Liver (tissue), 3 donors: ENCODE results near the gene MYOZ1.

ENCODE experiments used
- FOXA1 ChIP-seq: IDR thresholded peaks from 2 replicates; pipeline ENCODE4 v1.6.1; 2016; ENCODE audit warnings: antibody characterized with exemption
- FOXA2 ChIP-seq: IDR thresholded peaks from 2 replicates; pipeline ENCODE4 v1.6.1; 2016; ENCODE audit warnings: antibody characterized with exemption
- SP1 ChIP-seq: IDR thresholded peaks from 2 replicates; pipeline ENCODE4 v1.6.1; 2018; ENCODE audit warnings: antibody characterized with exemption, mild to moderate bottlenecking
- TAF1 ChIP-seq: conservative IDR thresholded peaks from 2 replicates; pipeline ENCODE4 v1.6.1; 2016; ENCODE audit warnings: antibody characterized with exemption, mild to moderate bottlenecking
- TF ChIP-seq, protein P1 (sequence below): IDR thresholded peaks from 2 replicates; pipeline ENCODE4 v1.6.1; 2016; ENCODE audit warnings: antibody characterized with exemption
- TF ChIP-seq, protein P2 (sequence below): fragments of 150-350 bp; IDR thresholded peaks from 2 replicates; pipeline ENCODE4 v1.5.1; 2017; ENCODE audit warnings: improper control_type of control experiment, low read depth, low read length; ENCODE audit not compliant: missing input control
- TF ChIP-seq, protein P3 (sequence below): IDR thresholded peaks from 2 replicates; pipeline ENCODE4 v1.6.1; 2016; ENCODE audit warnings: antibody characterized with exemption, mild to moderate bottlenecking
- TF ChIP-seq, protein P4 (sequence below): IDR thresholded peaks from 2 replicates; pipeline ENCODE4 v1.6.1; 2016; ENCODE audit warnings: antibody characterized with exemption
- donor health status: healthy.
- donor health status: healthy.

DNA sequence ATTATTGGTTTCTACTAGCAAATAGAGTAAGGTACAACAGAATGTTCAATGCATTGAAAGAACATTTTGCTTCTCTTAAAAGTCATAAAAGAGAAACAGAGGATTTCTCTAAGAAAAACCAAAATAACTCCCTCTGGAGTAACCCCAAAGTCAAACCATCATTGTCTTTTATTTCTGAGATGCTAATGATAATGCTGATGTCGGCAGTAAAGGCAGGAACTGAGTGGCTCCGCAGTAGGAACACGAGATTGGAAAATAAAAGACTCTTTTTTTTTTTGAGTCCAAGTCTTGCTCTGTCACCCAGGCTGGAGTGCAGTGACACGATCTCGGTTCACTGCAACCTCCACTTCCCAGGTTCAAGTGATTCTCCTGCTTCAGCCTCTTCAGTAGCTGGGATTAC, 47.5 kb downstream of the MYOZ1 start:
- TF ChIP-seq, protein P1, sequence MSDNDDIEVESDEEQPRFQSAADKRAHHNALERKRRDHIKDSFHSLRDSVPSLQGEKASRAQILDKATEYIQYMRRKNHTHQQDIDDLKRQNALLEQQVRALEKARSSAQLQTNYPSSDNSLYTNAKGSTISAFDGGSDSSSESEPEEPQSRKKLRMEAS, result no peak
- TF ChIP-seq, protein P2, sequence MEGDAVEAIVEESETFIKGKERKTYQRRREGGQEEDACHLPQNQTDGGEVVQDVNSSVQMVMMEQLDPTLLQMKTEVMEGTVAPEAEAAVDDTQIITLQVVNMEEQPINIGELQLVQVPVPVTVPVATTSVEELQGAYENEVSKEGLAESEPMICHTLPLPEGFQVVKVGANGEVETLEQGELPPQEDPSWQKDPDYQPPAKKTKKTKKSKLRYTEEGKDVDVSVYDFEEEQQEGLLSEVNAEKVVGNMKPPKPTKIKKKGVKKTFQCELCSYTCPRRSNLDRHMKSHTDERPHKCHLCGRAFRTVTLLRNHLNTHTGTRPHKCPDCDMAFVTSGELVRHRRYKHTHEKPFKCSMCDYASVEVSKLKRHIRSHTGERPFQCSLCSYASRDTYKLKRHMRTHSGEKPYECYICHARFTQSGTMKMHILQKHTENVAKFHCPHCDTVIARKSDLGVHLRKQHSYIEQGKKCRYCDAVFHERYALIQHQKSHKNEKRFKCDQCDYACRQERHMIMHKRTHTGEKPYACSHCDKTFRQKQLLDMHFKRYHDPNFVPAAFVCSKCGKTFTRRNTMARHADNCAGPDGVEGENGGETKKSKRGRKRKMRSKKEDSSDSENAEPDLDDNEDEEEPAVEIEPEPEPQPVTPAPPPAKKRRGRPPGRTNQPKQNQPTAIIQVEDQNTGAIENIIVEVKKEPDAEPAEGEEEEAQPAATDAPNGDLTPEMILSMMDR, result no peak
- TF ChIP-seq FOXA1 (no peak), FOXA2 (no peak), TAF1 (no peak), SP1 (no peak)
- TF ChIP-seq, protein P3, sequence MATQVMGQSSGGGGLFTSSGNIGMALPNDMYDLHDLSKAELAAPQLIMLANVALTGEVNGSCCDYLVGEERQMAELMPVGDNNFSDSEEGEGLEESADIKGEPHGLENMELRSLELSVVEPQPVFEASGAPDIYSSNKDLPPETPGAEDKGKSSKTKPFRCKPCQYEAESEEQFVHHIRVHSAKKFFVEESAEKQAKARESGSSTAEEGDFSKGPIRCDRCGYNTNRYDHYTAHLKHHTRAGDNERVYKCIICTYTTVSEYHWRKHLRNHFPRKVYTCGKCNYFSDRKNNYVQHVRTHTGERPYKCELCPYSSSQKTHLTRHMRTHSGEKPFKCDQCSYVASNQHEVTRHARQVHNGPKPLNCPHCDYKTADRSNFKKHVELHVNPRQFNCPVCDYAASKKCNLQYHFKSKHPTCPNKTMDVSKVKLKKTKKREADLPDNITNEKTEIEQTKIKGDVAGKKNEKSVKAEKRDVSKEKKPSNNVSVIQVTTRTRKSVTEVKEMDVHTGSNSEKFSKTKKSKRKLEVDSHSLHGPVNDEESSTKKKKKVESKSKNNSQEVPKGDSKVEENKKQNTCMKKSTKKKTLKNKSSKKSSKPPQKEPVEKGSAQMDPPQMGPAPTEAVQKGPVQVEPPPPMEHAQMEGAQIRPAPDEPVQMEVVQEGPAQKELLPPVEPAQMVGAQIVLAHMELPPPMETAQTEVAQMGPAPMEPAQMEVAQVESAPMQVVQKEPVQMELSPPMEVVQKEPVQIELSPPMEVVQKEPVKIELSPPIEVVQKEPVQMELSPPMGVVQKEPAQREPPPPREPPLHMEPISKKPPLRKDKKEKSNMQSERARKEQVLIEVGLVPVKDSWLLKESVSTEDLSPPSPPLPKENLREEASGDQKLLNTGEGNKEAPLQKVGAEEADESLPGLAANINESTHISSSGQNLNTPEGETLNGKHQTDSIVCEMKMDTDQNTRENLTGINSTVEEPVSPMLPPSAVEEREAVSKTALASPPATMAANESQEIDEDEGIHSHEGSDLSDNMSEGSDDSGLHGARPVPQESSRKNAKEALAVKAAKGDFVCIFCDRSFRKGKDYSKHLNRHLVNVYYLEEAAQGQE, result no peak
- TF ChIP-seq, protein P4, sequence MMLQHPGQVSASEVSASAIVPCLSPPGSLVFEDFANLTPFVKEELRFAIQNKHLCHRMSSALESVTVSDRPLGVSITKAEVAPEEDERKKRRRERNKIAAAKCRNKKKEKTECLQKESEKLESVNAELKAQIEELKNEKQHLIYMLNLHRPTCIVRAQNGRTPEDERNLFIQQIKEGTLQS, result no peak
